ENCODE measurements around the gene FIS1. TPM values are rescaled to one million over a fixed set of nuclear protein-coding genes. Genes with fewer than 3 reads are reported as not detected.
"Not testable (repeated sequence)": the region's sequence is repeated elsewhere in the genome, so short reads cannot be mapped to it uniquely, and the experiment has no call there.

Gene FIS1
- total RNA-seq, 1 donor from 2014 or later = 209 TPM

DNA sequence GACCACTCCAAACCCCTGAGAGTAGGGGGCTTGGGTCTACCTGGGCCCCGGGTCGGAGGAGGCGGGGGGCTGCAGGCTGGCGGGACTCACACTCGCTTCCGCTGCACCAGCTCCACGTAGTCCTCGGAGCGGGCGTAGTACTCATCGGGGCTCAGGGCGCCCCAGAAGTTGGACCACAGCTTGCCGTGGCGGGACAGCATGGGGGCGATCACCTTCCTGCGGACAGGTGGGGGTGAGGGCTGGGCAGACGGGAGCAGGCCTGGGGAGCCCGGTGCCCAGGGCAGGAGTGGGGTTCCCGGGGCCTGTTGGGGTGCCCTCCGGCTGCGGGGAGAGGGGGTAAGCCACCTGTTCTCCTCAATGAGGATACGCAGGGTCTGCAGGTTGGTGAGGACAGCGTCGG lies 33.4 kb downstream of the FIS1 start:
- DNase-seq (ENCODE audit: low read depth) = no peak
- no peak for FAIRE-seq
- Histone ChIP-seq H3K27me3 (ENCODE audit: control insufficient read depth, insufficient read depth, low read length) (no peaks in the 10 kb centered on the region), H3K4me3 (ENCODE audit: low read depth, low read length) (no peak overlapping the region), H3K36me3 (ENCODE audit: control insufficient read depth, insufficient read depth, low read length) (peaks cover 15% of the 10 kb centered on the region)
- TF ChIP-seq, protein P1, sequence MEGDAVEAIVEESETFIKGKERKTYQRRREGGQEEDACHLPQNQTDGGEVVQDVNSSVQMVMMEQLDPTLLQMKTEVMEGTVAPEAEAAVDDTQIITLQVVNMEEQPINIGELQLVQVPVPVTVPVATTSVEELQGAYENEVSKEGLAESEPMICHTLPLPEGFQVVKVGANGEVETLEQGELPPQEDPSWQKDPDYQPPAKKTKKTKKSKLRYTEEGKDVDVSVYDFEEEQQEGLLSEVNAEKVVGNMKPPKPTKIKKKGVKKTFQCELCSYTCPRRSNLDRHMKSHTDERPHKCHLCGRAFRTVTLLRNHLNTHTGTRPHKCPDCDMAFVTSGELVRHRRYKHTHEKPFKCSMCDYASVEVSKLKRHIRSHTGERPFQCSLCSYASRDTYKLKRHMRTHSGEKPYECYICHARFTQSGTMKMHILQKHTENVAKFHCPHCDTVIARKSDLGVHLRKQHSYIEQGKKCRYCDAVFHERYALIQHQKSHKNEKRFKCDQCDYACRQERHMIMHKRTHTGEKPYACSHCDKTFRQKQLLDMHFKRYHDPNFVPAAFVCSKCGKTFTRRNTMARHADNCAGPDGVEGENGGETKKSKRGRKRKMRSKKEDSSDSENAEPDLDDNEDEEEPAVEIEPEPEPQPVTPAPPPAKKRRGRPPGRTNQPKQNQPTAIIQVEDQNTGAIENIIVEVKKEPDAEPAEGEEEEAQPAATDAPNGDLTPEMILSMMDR (IDR thresholded peaks at IDR 0.05; ENCODE audit: insufficient read depth, low read length, severe bottlenecking) = no peak

- no peaks in the 10 kb centered on the region for H3K27me3 ChIP-seq (ENCODE audit: control insufficient read depth, insufficient read depth, low read length)
- H3K36me3 ChIP-seq (ENCODE audit: control insufficient read depth, insufficient read depth, low read length) = peaks cover 15% of the 10 kb centered on the region
- no peak for DNase-seq (ENCODE audit: low read depth)
- TF ChIP-seq, protein P1 (IDR thresholded peaks at IDR 0.05; ENCODE audit: insufficient read depth, low read length, severe bottlenecking) = no peak
- no peak overlapping the region for H3K4me3 ChIP-seq (ENCODE audit: low read depth, low read length)
- no peak for FAIRE-seq
These were observed 34.7 kb downstream of the FIS1 start for GRCh38 chr7:101210143-101210542.

- FAIRE-seq (no peak), DNase-seq (ENCODE audit: low read depth) (no peak)
- Histone ChIP-seq H3K36me3 (ENCODE audit: control insufficient read depth, insufficient read depth, low read length) (peaks cover 13% of the 10 kb centered on the region), H3K4me3 (ENCODE audit: low read depth, low read length) (no peak overlapping the region), H3K27me3 (ENCODE audit: control insufficient read depth, insufficient read depth, low read length) (no peaks in the 10 kb centered on the region)
- TF ChIP-seq, protein P1 (IDR thresholded peaks at IDR 0.05; ENCODE audit: insufficient read depth, low read length, severe bottlenecking) = no peak
These were observed 36.1 kb downstream of the FIS1 start for GRCh38 chr7:101208794-101209193.

DNA sequence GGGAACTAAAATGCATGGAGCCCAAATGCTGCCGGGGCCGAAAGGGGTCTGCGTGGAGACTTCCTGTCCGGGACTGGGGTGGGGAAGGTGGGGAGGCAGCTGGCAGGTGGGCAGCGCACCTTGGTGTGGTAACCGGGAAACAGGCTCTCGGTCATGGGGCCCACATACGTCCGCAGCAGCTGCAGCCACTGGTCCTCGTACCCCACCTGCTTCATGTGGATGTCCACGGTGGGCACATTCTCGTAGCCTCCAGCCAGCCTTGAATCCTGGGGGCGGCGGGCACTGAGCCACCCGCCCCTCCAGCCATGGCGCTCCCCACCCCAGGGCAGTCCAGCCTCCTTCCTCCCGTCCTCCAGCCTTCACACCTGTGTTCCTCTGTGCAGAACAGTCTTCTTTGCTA lies 37.4 kb downstream of the FIS1 start:
- Histone ChIP-seq H3K4me3 (ENCODE audit: low read depth, low read length) (no peak overlapping the region), H3K36me3 (ENCODE audit: control insufficient read depth, insufficient read depth, low read length) (peaks cover 13% of the 10 kb centered on the region), H3K27me3 (ENCODE audit: control insufficient read depth, insufficient read depth, low read length) (peaks cover 6% of the 10 kb centered on the region)
- no peak for FAIRE-seq
- TF ChIP-seq, protein P1 (IDR thresholded peaks at IDR 0.05; ENCODE audit: insufficient read depth, low read length, severe bottlenecking) = no peak
- DNase-seq (ENCODE audit: low read depth) = no peak

- Histone ChIP-seq H3K36me3 (ENCODE audit: control insufficient read depth, insufficient read depth, low read length) (peaks cover 9% of the 10 kb centered on the region), H3K27me3 (ENCODE audit: control insufficient read depth, insufficient read depth, low read length) (peaks cover 10% of the 10 kb centered on the region), H3K4me3 (ENCODE audit: low read depth, low read length) (no peak overlapping the region)
- DNase-seq (ENCODE audit: low read depth) (no peak), FAIRE-seq (no peak)
- TF ChIP-seq, protein P1 (IDR thresholded peaks at IDR 0.05; ENCODE audit: insufficient read depth, low read length, severe bottlenecking) = no peak
These were observed 38.2 kb downstream of the FIS1 start for GRCh38 chr7:101206665-101207042.

GRCh38 chr7:101205901-101206664 lies 38.8 kb downstream of the FIS1 start:
- DNase-seq (ENCODE audit: low read depth) = no peak
- TF ChIP-seq, protein P1 (IDR thresholded peaks at IDR 0.05; ENCODE audit: insufficient read depth, low read length, severe bottlenecking) = no peak

DNA sequence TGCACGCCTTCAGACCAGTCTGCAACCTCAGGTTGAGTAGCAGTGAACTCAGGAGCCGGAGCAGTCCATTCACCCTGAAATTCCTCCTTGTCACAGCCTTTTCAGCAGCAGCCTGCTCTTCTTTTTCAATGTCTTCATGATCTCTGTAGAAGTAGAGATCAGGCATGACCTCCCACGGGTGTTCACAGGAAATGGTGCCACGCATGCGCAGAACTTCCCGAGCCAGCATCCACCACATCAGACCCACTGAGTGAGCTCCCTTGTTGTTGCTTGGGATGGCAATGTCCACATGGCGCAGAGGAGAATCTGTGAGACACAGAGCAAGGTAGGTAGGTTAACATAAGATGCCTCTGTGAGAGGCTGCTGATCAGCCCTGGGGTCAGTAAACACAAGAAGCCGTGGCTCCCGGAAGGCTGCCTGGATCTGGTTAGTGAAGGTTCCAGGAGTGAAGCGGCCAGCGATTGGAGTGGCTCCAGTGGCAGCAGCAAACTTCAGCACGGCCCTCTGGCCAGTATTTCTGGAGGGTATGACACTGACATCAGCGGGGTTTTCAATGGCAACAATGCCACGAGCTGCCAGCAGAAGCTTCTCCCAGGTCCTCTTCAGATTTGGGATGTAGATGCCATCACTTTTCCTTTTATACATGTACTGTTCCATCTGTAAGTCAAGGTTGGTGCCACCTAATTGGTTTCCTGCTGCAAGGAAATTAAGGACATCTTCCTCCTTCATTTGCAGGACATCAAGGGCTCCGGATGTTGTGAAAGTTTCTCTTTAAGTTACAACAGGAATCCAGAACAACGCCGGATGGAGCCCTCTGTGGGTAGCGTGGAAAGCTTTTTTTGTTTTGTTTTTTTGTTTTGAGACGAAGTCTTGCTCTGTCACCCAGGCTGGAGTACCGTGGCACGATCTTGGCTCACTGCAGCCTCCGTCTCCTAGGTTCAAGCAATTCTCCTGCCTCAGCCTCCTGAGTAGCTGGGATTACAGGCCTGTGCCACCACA lies 40.8 kb downstream of the FIS1 start:
- peaks cover 15% of the 10 kb centered on the region for H3K27me3 ChIP-seq (ENCODE audit: control insufficient read depth, insufficient read depth, low read length)
- not testable (repeated sequence) for DNase-seq (ENCODE audit: low read depth); FAIRE-seq; H3K36me3 ChIP-seq (ENCODE audit: control insufficient read depth, insufficient read depth, low read length); H3K4me3 ChIP-seq (ENCODE audit: low read depth, low read length)

More at GRCh38 chr7:101205901-101206664, 38.8 kb downstream of the FIS1 start:
- peaks cover 7% of the 10 kb centered on the region for H3K36me3 ChIP-seq (ENCODE audit: control insufficient read depth, insufficient read depth, low read length)
- H3K27me3 ChIP-seq (ENCODE audit: control insufficient read depth, insufficient read depth, low read length) = peaks cover 11% of the 10 kb centered on the region
- no peak overlapping the region for H3K4me3 ChIP-seq (ENCODE audit: low read depth, low read length)
- FAIRE-seq = no peak
